ENCODE measurements around the gene SMIM41. TPM values are rescaled to one million over a fixed set of nuclear protein-coding genes. Genes with fewer than 3 reads are reported as not detected.

The SMIM41 gene
- total RNA-seq, 1 donor from 2014 or later: 4.3 TPM

- intact Hi-C loops (cut with DNase I): no loop called here
- H3K36me3 ChIP-seq: no peaks in the 10 kb centered on the region
- peaks cover 25% of the 10 kb centered on the region for H3K4me1 ChIP-seq
- no peak overlapping the region for H3K27ac ChIP-seq
- H3K9me3 ChIP-seq: no peaks in the 10 kb centered on the region
- H3K4me3 ChIP-seq: no peak overlapping the region
- H3K27me3 ChIP-seq (ENCODE audit: low read depth): no peaks in the 10 kb centered on the region
- ATAC-seq (no peak), DNase-seq (no peak)
- no peak for TF ChIP-seq CTCF (IDR thresholded peaks at IDR 0.05)
Observed at GRCh38 chr12:52156311-52156710, 76.8 kb downstream of the SMIM41 start.

GRCh38 chr12:52156757-52157565 is 77.5 kb downstream of the SMIM41 start:
- Histone ChIP-seq H3K4me1 (peaks cover 21% of the 10 kb centered on the region), H3K27me3 (ENCODE audit: low read depth) (no peaks in the 10 kb centered on the region), H3K36me3 (no peaks in the 10 kb centered on the region), H3K4me3 (no peak overlapping the region), H3K9me3 (no peaks in the 10 kb centered on the region), H3K27ac (no peak overlapping the region)
- DNase-seq (peak; percentile 85), ATAC-seq (peak; percentile 78 to 81)
- intact Hi-C loops (cut with DNase I): no loop called here
- peak; percentile 95 for TF ChIP-seq CTCF (IDR thresholded peaks at IDR 0.05)

GRCh38 chr12:52157566-52158150 is 78.2 kb downstream of the SMIM41 start:
- Histone ChIP-seq H3K9me3 (no peaks in the 10 kb centered on the region), H3K36me3 (no peaks in the 10 kb centered on the region), H3K4me1 (peaks cover 14% of the 10 kb centered on the region), H3K4me3 (no peak overlapping the region), H3K27ac (no peak overlapping the region), H3K27me3 (ENCODE audit: low read depth) (no peaks in the 10 kb centered on the region)
- no peak for ATAC-seq
- no peak for TF ChIP-seq CTCF (IDR thresholded peaks at IDR 0.05)
- DNase-seq: no peak
- intact Hi-C loops (cut with DNase I): no loop called here

Other genes with a start within 250 kb of the SMIM41 start
- gene FIGNL2, start 231.0 kb upstream of the SMIM41 start, total RNA-seq: 0.95 TPM
- gene ANKRD33, start 191.6 kb upstream of the SMIM41 start, total RNA-seq: not detected
- gene ACVRL1, start 172.2 kb upstream of the SMIM41 start, total RNA-seq: 242 TPM
- 34.9 TPM for gene ACVR1B, start 128.0 kb upstream of the SMIM41 start, total RNA-seq
- 85.5 TPM for gene TAMALIN, start 72.8 kb upstream of the SMIM41 start, total RNA-seq
- gene NR4A1, start 28.3 kb upstream of the SMIM41 start, total RNA-seq: 39.3 TPM
- gene ATG101, start 9.7 kb upstream of the SMIM41 start, total RNA-seq: 31.8 TPM
- 3.0 TPM for gene KRT80, start 112.3 kb downstream of the SMIM41 start, total RNA-seq
- gene KRT7, start 153.5 kb downstream of the SMIM41 start, total RNA-seq: 257 TPM
- gene KRT86, start 194.9 kb downstream of the SMIM41 start, total RNA-seq: 0.74 TPM
- not detected for gene KRT81, start 211.8 kb downstream of the SMIM41 start, total RNA-seq
- not detected for gene KRT83, start 241.7 kb downstream of the SMIM41 start, total RNA-seq

Data from lower lobe of right lung (tissue), 2 donors.